D721Med (cell line): Measurements from ENCODE around the gene LTBP3.

Experiments used
- DNase-seq: peaks from one replicate; pipeline ENCODE4 v3.0.0; 2011; ENCODE audit warnings: low spot score; ENCODE audit not compliant: insufficient read length
- FAIRE-seq: peaks from 2 replicates; lab custom pipeline; 2011; peaks lifted over from hg19 to GRCh38; lab: Jason Lieb, UNC
- CTCF ChIP-seq: IDR thresholded peaks from 2 replicates; pipeline ENCODE4 v1.5.1; 2012; ENCODE audit warnings: mild to moderate bottlenecking, control low read depth; ENCODE audit not compliant: insufficient read depth; ENCODE audit errors: missing control alignments

LTBP3 gene

DNA sequence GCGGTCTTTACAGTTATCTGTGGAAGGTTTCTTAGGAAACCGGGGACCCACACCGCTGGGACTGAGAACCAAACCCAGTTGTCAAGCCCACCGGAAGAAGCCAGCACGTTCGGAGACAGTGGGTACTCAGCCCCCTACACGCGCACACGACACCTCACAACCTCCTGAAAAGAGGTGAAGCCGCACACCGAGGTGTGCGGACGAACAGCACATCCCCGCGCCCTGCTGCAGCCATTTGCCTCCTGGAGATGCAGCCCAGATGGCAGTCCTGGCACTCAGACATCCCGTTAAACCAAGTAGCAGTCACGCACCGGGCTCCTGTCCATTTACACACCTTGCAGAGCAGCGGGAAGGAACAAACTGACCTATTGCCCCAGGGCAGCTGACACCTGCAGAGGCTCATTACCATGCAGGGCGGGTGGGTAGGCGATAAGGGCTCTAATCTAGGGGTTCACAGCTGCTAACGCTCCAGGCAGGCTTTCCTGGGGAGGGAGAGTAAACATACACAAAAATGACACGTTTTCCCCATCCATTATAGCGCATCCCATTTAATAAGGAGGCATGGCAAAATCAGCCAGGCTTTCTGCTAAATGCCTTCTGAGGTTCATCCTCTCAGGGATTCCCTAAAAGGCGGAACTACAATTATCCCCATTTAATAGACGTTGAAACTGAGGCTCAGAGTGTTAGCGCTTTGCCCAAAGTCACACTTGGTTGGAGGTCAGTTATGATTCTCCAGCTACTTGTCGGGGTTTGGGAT is 16.8 kb upstream of the LTBP3 start:
- FAIRE-seq = no peak
- no peak for TF ChIP-seq CTCF
- DNase-seq = no peak

DNA sequence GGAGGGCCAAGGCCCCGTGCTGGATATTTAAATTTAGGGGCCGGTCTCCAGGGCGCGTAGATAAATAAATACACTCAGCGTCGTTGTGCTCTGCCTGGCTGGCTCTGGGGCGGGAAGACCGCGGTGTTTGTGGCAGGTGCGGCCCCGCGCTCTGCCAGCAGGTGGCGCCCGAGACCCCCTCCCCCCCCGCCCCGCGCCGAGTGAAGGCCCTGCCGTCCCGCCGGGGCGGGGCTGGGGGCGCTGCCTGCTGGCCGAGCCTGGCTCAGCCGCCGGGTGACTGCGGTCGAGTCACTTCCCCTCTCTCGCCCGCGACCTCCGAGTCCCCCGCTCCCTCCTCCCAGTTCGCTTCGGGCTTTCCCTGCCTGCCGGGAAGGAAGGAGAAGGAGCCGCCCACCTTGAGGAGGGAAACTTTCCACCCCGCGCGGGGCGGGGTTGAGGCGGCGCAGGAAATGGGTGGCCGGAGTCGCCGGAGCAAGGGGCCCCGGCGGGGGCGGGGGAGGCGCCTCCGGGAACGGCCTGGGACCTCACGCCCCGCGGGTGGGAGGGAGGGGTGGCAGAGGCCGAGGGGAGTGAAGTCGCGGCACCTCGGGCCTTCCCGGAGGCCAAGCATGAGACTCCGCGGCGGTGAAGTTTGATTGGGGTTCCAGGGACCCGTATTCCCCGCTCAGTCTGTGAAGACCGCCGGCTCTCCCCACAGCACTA is 16.1 kb upstream of the LTBP3 start:
- peak; percentile 48 for TF ChIP-seq CTCF
- no peak for FAIRE-seq

DNA sequence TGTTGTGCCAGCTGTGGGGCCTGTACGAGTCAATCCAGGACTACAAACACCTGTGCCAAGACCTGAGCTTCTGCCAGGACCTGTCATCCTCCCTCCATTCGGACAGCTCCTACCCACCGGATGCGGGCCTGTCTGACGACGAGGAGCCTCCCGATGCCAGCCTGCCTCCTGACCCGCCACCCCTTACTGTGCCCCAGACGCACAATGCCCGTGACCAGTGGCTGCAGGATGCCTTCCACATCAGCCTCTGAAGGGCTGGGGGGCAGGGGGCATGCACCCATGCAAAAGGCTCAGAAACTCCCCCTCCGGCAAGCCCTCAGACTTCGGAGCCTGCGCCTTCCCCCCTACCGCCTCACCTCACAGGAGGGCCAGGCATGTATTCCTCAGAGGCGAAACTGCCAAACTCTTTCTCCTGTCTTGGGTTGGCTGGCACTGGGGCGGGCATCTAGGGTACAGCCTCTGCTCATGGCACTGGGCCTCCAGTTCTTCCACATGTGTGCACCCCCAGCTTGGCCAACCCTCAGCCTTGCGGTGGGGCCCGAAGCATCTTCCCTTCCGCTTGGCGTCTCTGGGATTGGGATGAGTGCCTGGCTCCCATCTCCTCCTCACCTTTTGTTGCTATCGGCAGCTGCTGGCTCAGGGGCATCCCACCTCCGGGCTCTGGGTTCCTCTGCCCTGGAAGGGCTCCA is 15.4 kb upstream of the LTBP3 start:
- FAIRE-seq = no peak
- no peak for TF ChIP-seq CTCF
- no peak for DNase-seq

More for the DNA sequence above, 16.1 kb upstream of the LTBP3 start:
- peak; percentile 96 for DNase-seq

GRCh38 chr11:65572356-65573051 is 14.3 kb upstream of the LTBP3 start, which contains the start of gene FAM89B:
Gene FAM89B (plus strand): TSS chr11:65572538. CDS start chr11:65572670, 132 bp downstream.
- DNase-seq = peak; percentile 89
- no peak for FAIRE-seq
- no peak for TF ChIP-seq CTCF

DNA sequence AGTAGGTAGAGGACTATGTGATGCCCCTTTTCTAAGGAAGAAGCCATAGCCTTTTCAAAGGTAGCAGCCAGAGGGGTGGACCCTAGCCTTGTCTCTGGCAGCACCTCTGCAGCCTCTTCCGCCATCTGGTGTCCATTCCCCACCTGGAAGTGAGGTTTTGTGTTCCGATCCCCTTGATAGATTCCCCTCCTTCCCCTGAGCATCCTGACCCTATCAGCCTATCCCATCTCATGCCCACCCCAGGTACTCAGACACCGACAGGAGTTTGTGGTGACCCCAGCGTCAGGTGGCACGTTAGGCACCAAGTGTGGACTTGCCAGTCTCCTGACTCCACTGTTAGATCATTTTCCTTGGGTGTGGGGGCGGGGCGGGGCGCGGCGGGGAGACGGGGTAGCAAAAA is 13.8 kb upstream of the LTBP3 start:
- DNase-seq = no peak
- peak; percentile 17 for TF ChIP-seq CTCF
- no peak for FAIRE-seq

DNA sequence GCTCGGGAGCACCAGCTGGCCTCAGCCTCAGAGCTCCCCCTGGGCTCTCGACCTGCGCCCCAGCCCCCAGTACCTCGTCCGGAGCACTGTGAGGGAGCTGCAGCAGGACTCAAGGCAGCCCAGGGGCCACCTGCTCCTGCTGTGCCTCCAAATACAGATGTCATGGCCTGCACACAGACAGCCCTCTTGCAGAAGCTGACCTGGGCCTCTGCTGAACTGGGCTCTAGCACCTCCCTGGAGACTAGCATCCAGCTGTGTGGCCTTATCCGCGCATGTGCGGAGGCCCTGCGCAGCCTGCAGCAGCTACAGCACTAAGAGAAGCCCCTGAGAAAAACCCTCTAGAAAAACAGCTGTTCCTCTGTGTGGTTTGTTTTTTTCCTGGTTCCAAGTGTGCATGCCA is 13.3 kb upstream of the LTBP3 start:
- DNase-seq (no peak), FAIRE-seq (no peak)
- no peak for TF ChIP-seq CTCF
